Measurements from ENCODE around the gene PCBP3.

PCBP3 gene

DNA sequence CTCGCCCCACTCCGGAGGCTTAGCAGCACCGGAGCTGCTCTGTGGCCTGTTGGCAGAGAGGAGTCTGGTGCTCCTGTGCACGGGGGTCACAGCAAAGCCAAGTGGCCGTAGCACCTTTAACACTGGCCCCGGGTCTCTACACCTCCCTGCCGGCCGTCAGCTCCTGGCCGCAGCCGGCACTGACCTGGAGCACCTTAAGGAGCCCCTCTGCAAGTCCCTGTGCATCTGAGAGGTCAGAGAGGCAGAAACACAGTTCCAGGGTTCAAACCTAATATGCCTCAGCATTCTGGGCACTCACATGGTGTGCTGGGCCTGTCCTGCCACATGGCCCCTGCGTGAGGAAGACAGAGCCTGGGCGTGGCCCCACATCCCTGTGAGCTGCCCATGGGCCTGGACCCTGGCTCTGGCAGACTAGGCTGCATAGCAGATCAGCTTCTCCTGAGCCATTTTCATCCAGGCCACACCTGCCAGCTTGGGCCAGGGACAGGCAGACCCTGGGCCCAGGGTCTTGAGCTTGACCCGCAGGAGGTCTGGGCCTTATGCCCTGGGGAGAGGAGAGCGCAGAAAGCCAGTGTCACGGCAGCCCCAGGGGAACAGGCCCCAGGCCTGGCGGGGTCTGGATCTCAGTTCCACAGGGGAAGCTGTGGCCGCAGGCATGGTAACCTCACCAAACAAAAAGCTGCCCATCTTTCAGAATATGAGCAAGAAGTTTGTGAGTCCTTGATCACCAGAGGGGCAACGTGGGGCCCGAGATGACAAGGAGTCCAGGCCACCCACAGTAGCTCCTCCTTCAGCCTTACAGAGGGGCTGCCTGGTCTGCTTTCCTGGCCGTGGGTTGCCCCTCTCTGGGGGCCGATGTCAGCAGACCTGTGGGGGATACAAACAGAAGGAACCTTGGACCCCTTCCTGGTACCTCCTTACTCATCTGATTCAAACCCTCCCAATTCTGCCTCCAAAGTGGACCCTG is 192.1 kb downstream of the PCBP3 start:
- no peak for TF ChIP-seq CTCF (IDR thresholded peaks at IDR 0.05)

DNA sequence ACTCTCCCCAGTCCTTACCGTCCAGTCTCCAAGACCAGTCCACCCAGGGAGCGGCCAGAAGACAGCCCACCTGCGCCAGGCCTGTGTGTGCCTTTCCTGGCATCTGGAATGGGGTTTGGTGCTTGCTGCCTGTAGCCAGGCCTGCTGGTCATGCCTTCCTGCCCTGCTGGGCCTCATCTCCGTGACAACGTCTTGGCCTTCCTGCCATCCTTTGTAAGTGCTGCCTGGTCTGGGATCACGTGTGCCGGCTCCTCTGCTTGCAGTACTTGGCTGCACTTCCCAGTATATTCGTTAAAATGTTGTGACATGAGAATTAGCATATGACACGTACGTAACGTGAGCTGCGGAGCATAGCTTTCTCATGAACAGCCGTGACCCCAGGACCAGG is 192.7 kb downstream of the PCBP3 start:
- no peak for TF ChIP-seq CTCF (IDR thresholded peaks at IDR 0.05)

- TF ChIP-seq CTCF (IDR thresholded peaks at IDR 0.05): no peak
These were observed 193.5 kb downstream of the PCBP3 start for GRCh38 chr21:45836694-45837670.

DNA sequence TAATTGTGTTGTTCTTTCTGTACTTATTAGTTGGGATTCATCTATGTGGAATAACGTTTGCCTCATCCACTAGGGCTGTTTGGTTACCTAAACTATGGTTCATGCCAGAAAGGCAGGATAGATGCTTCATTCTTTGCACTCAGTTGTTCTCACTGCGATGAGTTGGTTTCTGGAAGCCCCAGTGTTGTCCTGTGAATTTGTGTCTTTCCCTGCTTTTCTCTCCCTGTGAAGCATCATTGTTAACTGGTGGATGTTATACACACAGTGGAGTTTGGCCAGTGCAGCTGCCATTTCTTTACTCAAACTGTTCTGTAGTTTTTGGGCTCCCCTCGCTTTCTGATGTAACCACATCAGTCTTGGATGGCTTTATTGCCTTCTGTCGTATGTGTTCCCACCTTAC is 194.4 kb downstream of the PCBP3 start:
- no peak for TF ChIP-seq CTCF (IDR thresholded peaks at IDR 0.05)

DNA sequence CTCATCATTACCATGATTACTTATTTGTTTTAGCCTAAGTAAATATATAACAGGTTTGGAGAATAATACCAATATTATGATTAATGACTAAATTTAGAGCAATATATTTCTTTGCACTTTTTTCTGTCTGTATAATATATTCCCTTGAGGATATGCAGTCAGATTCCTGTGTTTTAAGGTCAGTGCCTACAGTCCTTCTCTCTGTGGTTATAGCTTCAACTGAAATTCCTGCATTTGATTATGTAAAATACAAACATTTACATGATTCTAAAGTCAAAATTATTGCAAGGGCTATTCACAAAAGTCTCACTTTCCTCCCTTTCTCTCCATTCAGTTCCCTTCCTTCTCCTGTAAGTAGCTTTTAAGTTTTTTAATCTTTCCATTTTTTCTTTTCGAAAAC is 195.1 kb downstream of the PCBP3 start:
- no peak for TF ChIP-seq CTCF (IDR thresholded peaks at IDR 0.05)

GRCh38 chr21:45839274-45839673 is 195.7 kb downstream of the PCBP3 start:
- no peak for TF ChIP-seq CTCF (IDR thresholded peaks at IDR 0.05)

- no peak for TF ChIP-seq CTCF (IDR thresholded peaks at IDR 0.05)
These were observed 197.5 kb downstream of the PCBP3 start for GRCh38 chr21:45841033-45841432.

All from LNCAP (cell line).